GM12878 (cell line): ENCODE data around the gene PLAC9.

Source experiments
- ASH2L ChIP-seq: fragments of 300-600, 200-600 bp; sonication (generic); IDR thresholded peaks from 2 replicates; pipeline ENCODE4 v1.6.1; 2017; ENCODE audit warnings: low read depth, mild to moderate bottlenecking, borderline replicate concordance
- HDAC6 ChIP-seq: fragments of 200-600 bp; sonication (generic); IDR thresholded peaks from one replicate; pipeline ENCODE4 v1.8.0; 2017; ENCODE audit warnings: antibody characterized with exemption; ENCODE audit not compliant: unreplicated experiment
- JUND ChIP-seq: IDR thresholded peaks from 2 replicates; pipeline ENCODE4 v1.6.1; 2012; ENCODE audit warnings: low read depth, mild to moderate bottlenecking, low read length, improper control_type of control experiment, moderate library complexity
- NFYB ChIP-seq: IDR thresholded peaks from 2 replicates; pipeline ENCODE4 v1.6.1; 2011; ENCODE audit warnings: low read depth, mild to moderate bottlenecking, low read length, improper control_type of control experiment, moderate library complexity; ENCODE audit not compliant: insufficient read depth
- NR2F1 ChIP-seq: fragments of 450-650 bp; conservative IDR thresholded peaks from 2 replicates; pipeline ENCODE4 v1.6.1; 2017; ENCODE audit warnings: mild to moderate bottlenecking
- PBX3 ChIP-seq: IDR thresholded peaks from 2 replicates; pipeline ENCODE4 v1.6.1; 2011; ENCODE audit warnings: mild to moderate bottlenecking, low read depth, low read length, moderate library complexity; ENCODE audit not compliant: insufficient replicate concordance
- POLR2A ChIP-seq: IDR thresholded peaks from 2 replicates; pipeline ENCODE4 v1.6.1; 2011; ENCODE audit warnings: low read depth, mild to moderate bottlenecking, low read length
- ZBTB11 ChIP-seq: fragments of 450-650 bp; formaldehyde crosslinking; IDR thresholded peaks from 2 replicates; pipeline ENCODE4 v1.5.0; 2022; ENCODE audit warnings: mild to moderate bottlenecking, missing genetic modification characterization
- TF ChIP-seq, protein P1 (sequence below): IDR thresholded peaks from 2 replicates; pipeline ENCODE4 v1.6.1; 2012; ENCODE audit warnings: low read depth, low read length, improper control_type of control experiment
- TF ChIP-seq, protein P2 (sequence below), 3 experiments: IDR thresholded peaks in 2 of 3; conservative IDR thresholded peaks in 1 of 3; 2 replicates each; pipeline ENCODE4 v1.5.1; 2011; ENCODE audit warnings: low read depth in 3 of 3, low read length in 3 of 3, mild to moderate bottlenecking in 3 of 3, control low read depth in 2 of 3, moderate library complexity in 2 of 3, inconsistent platforms in 1 of 3, mixed read lengths in 1 of 3; ENCODE audit not compliant: control insufficient read depth in 2 of 3, insufficient read depth in 1 of 3; ENCODE audit errors: extremely low read depth in 1 of 3
- TF ChIP-seq, protein P3 (sequence below): fragments of 450-650 bp; conservative IDR thresholded peaks from 2 replicates; pipeline ENCODE4 v1.6.1; 2017; ENCODE audit warnings: mild to moderate bottlenecking, moderate library complexity

GRCh38 chr10:80156216-80156615 is 23.7 kb downstream of the PLAC9 start:
- TF ChIP-seq HDAC6 = no peak
- TF ChIP-seq ZBTB11 (CRISPR knock-in tag) = no peak
- TF ChIP-seq, protein P1, sequence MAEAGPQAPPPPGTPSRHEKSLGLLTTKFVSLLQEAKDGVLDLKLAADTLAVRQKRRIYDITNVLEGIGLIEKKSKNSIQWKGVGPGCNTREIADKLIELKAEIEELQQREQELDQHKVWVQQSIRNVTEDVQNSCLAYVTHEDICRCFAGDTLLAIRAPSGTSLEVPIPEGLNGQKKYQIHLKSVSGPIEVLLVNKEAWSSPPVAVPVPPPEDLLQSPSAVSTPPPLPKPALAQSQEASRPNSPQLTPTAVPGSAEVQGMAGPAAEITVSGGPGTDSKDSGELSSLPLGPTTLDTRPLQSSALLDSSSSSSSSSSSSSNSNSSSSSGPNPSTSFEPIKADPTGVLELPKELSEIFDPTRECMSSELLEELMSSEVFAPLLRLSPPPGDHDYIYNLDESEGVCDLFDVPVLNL = no peak
- TF ChIP-seq, protein P2, sequence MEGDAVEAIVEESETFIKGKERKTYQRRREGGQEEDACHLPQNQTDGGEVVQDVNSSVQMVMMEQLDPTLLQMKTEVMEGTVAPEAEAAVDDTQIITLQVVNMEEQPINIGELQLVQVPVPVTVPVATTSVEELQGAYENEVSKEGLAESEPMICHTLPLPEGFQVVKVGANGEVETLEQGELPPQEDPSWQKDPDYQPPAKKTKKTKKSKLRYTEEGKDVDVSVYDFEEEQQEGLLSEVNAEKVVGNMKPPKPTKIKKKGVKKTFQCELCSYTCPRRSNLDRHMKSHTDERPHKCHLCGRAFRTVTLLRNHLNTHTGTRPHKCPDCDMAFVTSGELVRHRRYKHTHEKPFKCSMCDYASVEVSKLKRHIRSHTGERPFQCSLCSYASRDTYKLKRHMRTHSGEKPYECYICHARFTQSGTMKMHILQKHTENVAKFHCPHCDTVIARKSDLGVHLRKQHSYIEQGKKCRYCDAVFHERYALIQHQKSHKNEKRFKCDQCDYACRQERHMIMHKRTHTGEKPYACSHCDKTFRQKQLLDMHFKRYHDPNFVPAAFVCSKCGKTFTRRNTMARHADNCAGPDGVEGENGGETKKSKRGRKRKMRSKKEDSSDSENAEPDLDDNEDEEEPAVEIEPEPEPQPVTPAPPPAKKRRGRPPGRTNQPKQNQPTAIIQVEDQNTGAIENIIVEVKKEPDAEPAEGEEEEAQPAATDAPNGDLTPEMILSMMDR (IDR thresholded peaks at IDR 0.05 in 2 of 3, conservative IDR thresholded peaks at IDR 0.05 in 1 of 3; ENCODE audit: control insufficient read depth in 2 of 3, extremely low read depth in 1 of 3, insufficient read depth in 1 of 3, low read depth in 3 of 3, low read length in 3 of 3) = no peak
- TF ChIP-seq NR2F1 = no peak
- TF ChIP-seq POLR2A = no peak
- no peak for TF ChIP-seq ASH2L
- TF ChIP-seq PBX3 = no peak
- TF ChIP-seq, protein P3, sequence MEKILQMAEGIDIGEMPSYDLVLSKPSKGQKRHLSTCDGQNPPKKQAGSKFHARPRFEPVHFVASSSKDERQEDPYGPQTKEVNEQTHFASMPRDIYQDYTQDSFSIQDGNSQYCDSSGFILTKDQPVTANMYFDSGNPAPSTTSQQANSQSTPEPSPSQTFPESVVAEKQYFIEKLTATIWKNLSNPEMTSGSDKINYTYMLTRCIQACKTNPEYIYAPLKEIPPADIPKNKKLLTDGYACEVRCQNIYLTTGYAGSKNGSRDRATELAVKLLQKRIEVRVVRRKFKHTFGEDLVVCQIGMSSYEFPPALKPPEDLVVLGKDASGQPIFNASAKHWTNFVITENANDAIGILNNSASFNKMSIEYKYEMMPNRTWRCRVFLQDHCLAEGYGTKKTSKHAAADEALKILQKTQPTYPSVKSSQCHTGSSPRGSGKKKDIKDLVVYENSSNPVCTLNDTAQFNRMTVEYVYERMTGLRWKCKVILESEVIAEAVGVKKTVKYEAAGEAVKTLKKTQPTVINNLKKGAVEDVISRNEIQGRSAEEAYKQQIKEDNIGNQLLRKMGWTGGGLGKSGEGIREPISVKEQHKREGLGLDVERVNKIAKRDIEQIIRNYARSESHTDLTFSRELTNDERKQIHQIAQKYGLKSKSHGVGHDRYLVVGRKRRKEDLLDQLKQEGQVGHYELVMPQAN = no peak
- TF ChIP-seq JUND = no peak
- no peak for TF ChIP-seq NFYB
